HepG2 (cell line): Measurements from ENCODE around the gene ZNF684. TPM values are rescaled to one million over a fixed set of nuclear protein-coding genes. Genes with fewer than 3 reads are reported as not detected.
A peak's percentile ranks its signal among the peaks of the same experiment; 100 is the strongest.

ENCODE experiments used
- BCL6 ChIP-seq: IDR thresholded peaks from 2 replicates; pipeline ENCODE4 v1.6.1; 2016; ENCODE audit warnings: missing genetic modification reagents, missing compliant biosample characterization
- CEBPG ChIP-seq: IDR thresholded peaks from 2 replicates; pipeline ENCODE4 v1.6.1; 2016
- ERF ChIP-seq: IDR thresholded peaks from 2 replicates; pipeline ENCODE4 v1.6.1; 2018; ENCODE audit warnings: missing biosample characterization, missing genetic modification reagents
- FOXA1 ChIP-seq, 2 experiments: fragments of 450-650 bp in 1 of 2; sonication (generic) in 1 of 2; formaldehyde crosslinking in 1 of 2; IDR thresholded peaks; 2 replicates each; pipeline versions ENCODE4 v1.4.0 to v1.6.1; 2016 to 2020; ENCODE audit warnings: missing genetic modification reagents in 1 of 2
- GATAD2A ChIP-seq: IDR thresholded peaks from 2 replicates; pipeline ENCODE4 v1.6.1; 2016
- HES4 ChIP-seq: sonication (generic); formaldehyde crosslinking; IDR thresholded peaks from 2 replicates; pipeline ENCODE4 v1.9.0; 2021; ENCODE audit warnings: mild to moderate bottlenecking, missing genetic modification reagents, borderline replicate concordance
- HNRNPLL ChIP-seq: fragments of 200-400 bp; formaldehyde crosslinking; IDR thresholded peaks from 2 replicates; pipeline ENCODE4 v1.6.1; 2017; ENCODE audit warnings: mild to moderate bottlenecking, low read depth, low read length; ENCODE audit not compliant: poor library complexity, severe bottlenecking
- KDM6A ChIP-seq: IDR thresholded peaks from 2 replicates; pipeline ENCODE4 v1.6.1; 2016; ENCODE audit warnings: low read depth
- KLF16 ChIP-seq, 2 experiments: sonication (generic) in 1 of 2; formaldehyde crosslinking in 1 of 2; IDR thresholded peaks; 2 replicates each; pipeline versions ENCODE4 v1.6.1 to v1.8.0; 2016 to 2023; ENCODE audit warnings: missing genetic modification reagents in 2 of 2, missing compliant biosample characterization in 1 of 2
- MIER3 ChIP-seq: IDR thresholded peaks from 2 replicates; pipeline ENCODE4 v1.6.1; 2016; ENCODE audit warnings: missing compliant biosample characterization, borderline replicate concordance
- MIXL1 ChIP-seq: IDR thresholded peaks from 2 replicates; pipeline ENCODE4 v1.6.1; 2016
- NCOA2 ChIP-seq: sonication (generic); formaldehyde crosslinking; IDR thresholded peaks from 2 replicates; pipeline ENCODE4 v1.8.0; 2022; ENCODE audit warnings: inconsistent platforms
- NFIC ChIP-seq: IDR thresholded peaks from 2 replicates; pipeline ENCODE4 v1.6.1; 2012; ENCODE audit warnings: mild to moderate bottlenecking, low read length, inconsistent platforms
- NKX3-1 ChIP-seq: sonication (generic); formaldehyde crosslinking; IDR thresholded peaks from 2 replicates; pipeline ENCODE4 v1.5.0; 2020; ENCODE audit warnings: missing genetic modification reagents
- NONO ChIP-seq, 2 experiments: fragments of 450-650 bp in 1 of 2; sonication (generic) in 1 of 2; formaldehyde crosslinking in 1 of 2; IDR thresholded peaks in 1 of 2; conservative IDR thresholded peaks in 1 of 2; 2 replicates each; pipeline versions ENCODE4 v1.6.1 to v1.8.0; 2017 to 2022; ENCODE audit warnings: mild to moderate bottlenecking in 1 of 2, missing genetic modification reagents in 1 of 2, moderate library complexity in 1 of 2
- NR2F1 ChIP-seq, 2 experiments: fragments of 450-650 bp in 1 of 2; formaldehyde crosslinking in 1 of 2; IDR thresholded peaks; 2 replicates each; pipeline versions ENCODE4 v1.5.0 to v1.6.1; 2016 to 2020; ENCODE audit warnings: mild to moderate bottlenecking in 1 of 2, missing compliant biosample characterization in 1 of 2, missing genetic modification reagents in 1 of 2, moderate library complexity in 1 of 2
- PCBP1 ChIP-seq: fragments of 200-400 bp; formaldehyde crosslinking; IDR thresholded peaks from 2 replicates; pipeline ENCODE4 v1.6.1; 2017; ENCODE audit warnings: mild to moderate bottlenecking, low read depth, low read length, borderline replicate concordance
- PPARG ChIP-seq: conservative IDR thresholded peaks from 2 replicates; pipeline ENCODE4 v1.6.1; 2016; ENCODE audit warnings: missing biosample characterization, missing genetic modification reagents
- SAP130 ChIP-seq: IDR thresholded peaks from 2 replicates; pipeline ENCODE4 v1.6.1; 2016; ENCODE audit warnings: low read depth
- SIX1 ChIP-seq: sonication (generic); formaldehyde crosslinking; IDR thresholded peaks from 2 replicates; pipeline ENCODE4 v1.4.0; 2020; ENCODE audit warnings: missing genetic modification reagents, borderline replicate concordance
- SPEN ChIP-seq: sonication (generic); formaldehyde crosslinking; IDR thresholded peaks from 2 replicates; pipeline ENCODE4 v1.5.1; 2020; ENCODE audit warnings: low read depth, mild to moderate bottlenecking, missing genetic modification reagents
- TOE1 ChIP-seq: sonication (generic); formaldehyde crosslinking; IDR thresholded peaks from 2 replicates; pipeline ENCODE4 v1.4.0; 2020; ENCODE audit warnings: mild to moderate bottlenecking, missing genetic modification reagents
- ZFP1 ChIP-seq: IDR thresholded peaks from 2 replicates; pipeline ENCODE4 v1.6.1; 2016
- ZNF501 ChIP-seq: sonication (generic); formaldehyde crosslinking; IDR thresholded peaks from 2 replicates; pipeline ENCODE4 v1.5.1; 2020; ENCODE audit warnings: mild to moderate bottlenecking, moderate library complexity, missing genetic modification reagents
- ZNF546 ChIP-seq: sonication (generic); formaldehyde crosslinking; conservative IDR thresholded peaks from 2 replicates; pipeline ENCODE4 v1.8.1; 2023; ENCODE audit warnings: mild to moderate bottlenecking, missing genetic modification reagents
- ZNF570 ChIP-seq: sonication (generic); formaldehyde crosslinking; IDR thresholded peaks from 2 replicates; pipeline ENCODE4 v1.4.0; 2020; ENCODE audit warnings: mild to moderate bottlenecking, missing genetic modification reagents, borderline replicate concordance
- polyA plus RNA-seq, 8 experiments: library from polyadenylated mRNA; depleted of rRNA in 3 of 8; stranded (reverse) in 7 of 8; unstranded in 1 of 8; fragments of >200 nt; fragmentation: Illumina TruSeq in 4 of 8; extraction: Trizol in 4 of 8; gene quantifications; 2 replicates each; pipeline versions ENCODE4 v1.2.1 to v1.2.3, GENCODE V29; 2011 to 2016; ENCODE audit warnings: low read depth in 4 of 8, missing spikeins in 1 of 8, mixed read lengths in 1 of 8; ENCODE audit not compliant: insufficient read depth in 1 of 8
- total RNA-seq, 5 experiments: library from RNA; depleted of rRNA; stranded (reverse); fragments of >200 nt; fragmentation: Illumina TruSeq; extraction: Trizol; gene quantifications; 2 replicates each; pipeline ENCODE4 v1.2.3, GENCODE V29; 2016; ENCODE audit warnings: low read depth in 1 of 5
- TF ChIP-seq, protein P1 (sequence below): sonication (generic); formaldehyde crosslinking; IDR thresholded peaks from 2 replicates; pipeline ENCODE4 v1.4.0; 2020; ENCODE audit warnings: missing genetic modification reagents
- TF ChIP-seq, protein P2 (sequence below): sonication (generic); formaldehyde crosslinking; IDR thresholded peaks from 2 replicates; pipeline ENCODE4 v1.8.1; 2023; ENCODE audit warnings: mild to moderate bottlenecking, missing genetic modification reagents
- TF ChIP-seq, protein P3 (sequence below): sonication (generic); formaldehyde crosslinking; IDR thresholded peaks from 2 replicates; pipeline ENCODE4 v1.5.1; 2020; ENCODE audit warnings: mild to moderate bottlenecking, moderate library complexity, missing genetic modification reagents

Gene ZNF684
- total and polyA plus RNA-seq, 2 of the 13 experiments (the other 11 are each of a cell fraction or from before 2014, with no cell fraction given), result 6.5 to 15.2 TPM

GRCh38 chr1:40535732-40536131 is 4.3 kb downstream of the ZNF684 start (continued):
- TF ChIP-seq, protein P1, sequence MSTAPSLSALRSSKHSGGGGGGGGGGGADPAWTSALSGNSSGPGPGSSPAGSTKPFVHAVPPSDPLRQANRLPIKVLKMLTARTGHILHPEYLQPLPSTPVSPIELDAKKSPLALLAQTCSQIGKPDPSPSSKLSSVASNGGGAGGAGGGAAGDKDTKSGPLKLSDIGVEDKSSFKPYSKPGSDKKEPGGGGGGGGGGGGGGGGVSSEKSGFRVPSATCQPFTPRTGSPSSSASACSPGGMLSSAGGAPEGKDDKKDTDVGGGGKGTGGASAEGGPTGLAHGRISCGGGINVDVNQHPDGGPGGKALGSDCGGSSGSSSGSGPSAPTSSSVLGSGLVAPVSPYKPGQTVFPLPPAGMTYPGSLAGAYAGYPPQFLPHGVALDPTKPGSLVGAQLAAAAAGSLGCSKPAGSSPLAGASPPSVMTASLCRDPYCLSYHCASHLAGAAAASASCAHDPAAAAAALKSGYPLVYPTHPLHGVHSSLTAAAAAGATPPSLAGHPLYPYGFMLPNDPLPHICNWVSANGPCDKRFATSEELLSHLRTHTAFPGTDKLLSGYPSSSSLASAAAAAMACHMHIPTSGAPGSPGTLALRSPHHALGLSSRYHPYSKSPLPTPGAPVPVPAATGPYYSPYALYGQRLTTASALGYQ (CRISPR knock-in tag), result no peak
- no peak for TF ChIP-seq TOE1 (CRISPR knock-in tag)
- peak in 1 of 2 experiments; percentile 43; a peak in 1 of 4 replicates for TF ChIP-seq KLF16 (CRISPR knock-in tag; IDR thresholded peaks at IDR 0.05)
- no peak for TF ChIP-seq ZNF570 (CRISPR knock-in tag)
- TF ChIP-seq NONO (IDR thresholded peaks at IDR 0.05), result no peak
- TF ChIP-seq NONO (CRISPR knock-in tag; conservative IDR thresholded peaks at IDR 0.05), result 0 out of 2 replicates have a peak, but pooled peaks have one; percentile 50
- TF ChIP-seq SIX1 (CRISPR knock-in tag), result peak; percentile 25; the same call in 1 of the 2 replicates
- TF ChIP-seq BCL6 (CRISPR knock-in tag), result peak; percentile 83
- TF ChIP-seq ZNF501 (CRISPR knock-in tag), result no peak
- TF ChIP-seq MIER3 (CRISPR knock-in tag), result peak; percentile 50; the same call in 1 of the 2 replicates
- TF ChIP-seq, protein P2, sequence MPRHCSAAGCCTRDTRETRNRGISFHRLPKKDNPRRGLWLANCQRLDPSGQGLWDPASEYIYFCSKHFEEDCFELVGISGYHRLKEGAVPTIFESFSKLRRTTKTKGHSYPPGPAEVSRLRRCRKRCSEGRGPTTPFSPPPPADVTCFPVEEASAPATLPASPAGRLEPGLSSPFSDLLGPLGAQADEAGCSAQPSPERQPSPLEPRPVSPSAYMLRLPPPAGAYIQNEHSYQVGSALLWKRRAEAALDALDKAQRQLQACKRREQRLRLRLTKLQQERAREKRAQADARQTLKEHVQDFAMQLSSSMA (CRISPR knock-in tag), result no peak
- no peak for TF ChIP-seq PCBP1
- TF ChIP-seq ZFP1 (CRISPR knock-in tag), result 0 out of 2 replicates have a peak, but pooled peaks have one; percentile 54
- TF ChIP-seq GATAD2A (CRISPR knock-in tag), result peak; percentile 94
- TF ChIP-seq KDM6A (CRISPR knock-in tag), result peak; percentile 69
- TF ChIP-seq PPARG, result peak; percentile 67
- TF ChIP-seq ERF, result peak; percentile 69; the same call in 1 of the 2 replicates
- TF ChIP-seq HES4 (CRISPR knock-in tag), result no peak
- peak; percentile 82 for TF ChIP-seq SAP130 (CRISPR knock-in tag)
- TF ChIP-seq ZNF546 (CRISPR knock-in tag), result no peak
- TF ChIP-seq HNRNPLL, result no peak
- no peak for TF ChIP-seq FOXA1 (IDR thresholded peaks at IDR 0.05)
- TF ChIP-seq FOXA1 (CRISPR knock-in tag; IDR thresholded peaks at IDR 0.05), result peak; percentile 85
- TF ChIP-seq MIXL1, result peak; percentile 81
- peak in 1 of 2 experiments; percentile 33; a peak in 1 of 4 replicates for TF ChIP-seq NR2F1 (CRISPR knock-in tag; IDR thresholded peaks at IDR 0.05)
- peak; percentile 96 for TF ChIP-seq NCOA2 (CRISPR knock-in tag)
- peak; percentile 54; the same call in 1 of the 2 replicates for TF ChIP-seq NFIC
- TF ChIP-seq SPEN (CRISPR knock-in tag), result no peak
- 0 out of 2 replicates have a peak, but pooled peaks have one; percentile 30 for TF ChIP-seq NKX3-1 (CRISPR knock-in tag)
- TF ChIP-seq, protein P3, sequence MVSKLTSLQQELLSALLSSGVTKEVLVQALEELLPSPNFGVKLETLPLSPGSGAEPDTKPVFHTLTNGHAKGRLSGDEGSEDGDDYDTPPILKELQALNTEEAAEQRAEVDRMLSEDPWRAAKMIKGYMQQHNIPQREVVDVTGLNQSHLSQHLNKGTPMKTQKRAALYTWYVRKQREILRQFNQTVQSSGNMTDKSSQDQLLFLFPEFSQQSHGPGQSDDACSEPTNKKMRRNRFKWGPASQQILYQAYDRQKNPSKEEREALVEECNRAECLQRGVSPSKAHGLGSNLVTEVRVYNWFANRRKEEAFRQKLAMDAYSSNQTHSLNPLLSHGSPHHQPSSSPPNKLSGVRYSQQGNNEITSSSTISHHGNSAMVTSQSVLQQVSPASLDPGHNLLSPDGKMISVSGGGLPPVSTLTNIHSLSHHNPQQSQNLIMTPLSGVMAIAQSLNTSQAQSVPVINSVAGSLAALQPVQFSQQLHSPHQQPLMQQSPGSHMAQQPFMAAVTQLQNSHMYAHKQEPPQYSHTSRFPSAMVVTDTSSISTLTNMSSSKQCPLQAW (CRISPR knock-in tag), result no peak
- peak; percentile 87 for TF ChIP-seq CEBPG (CRISPR knock-in tag)
